ENCODE data around the gene AHNAK2. TPM values are rescaled to one million over a fixed set of nuclear protein-coding genes. Genes with fewer than 3 reads are reported as not detected.

The AHNAK2 gene
- total RNA-seq, 6 experiments from 2014 or later, result 50.2 to 76.2 (median 73.7) TPM

DNA sequence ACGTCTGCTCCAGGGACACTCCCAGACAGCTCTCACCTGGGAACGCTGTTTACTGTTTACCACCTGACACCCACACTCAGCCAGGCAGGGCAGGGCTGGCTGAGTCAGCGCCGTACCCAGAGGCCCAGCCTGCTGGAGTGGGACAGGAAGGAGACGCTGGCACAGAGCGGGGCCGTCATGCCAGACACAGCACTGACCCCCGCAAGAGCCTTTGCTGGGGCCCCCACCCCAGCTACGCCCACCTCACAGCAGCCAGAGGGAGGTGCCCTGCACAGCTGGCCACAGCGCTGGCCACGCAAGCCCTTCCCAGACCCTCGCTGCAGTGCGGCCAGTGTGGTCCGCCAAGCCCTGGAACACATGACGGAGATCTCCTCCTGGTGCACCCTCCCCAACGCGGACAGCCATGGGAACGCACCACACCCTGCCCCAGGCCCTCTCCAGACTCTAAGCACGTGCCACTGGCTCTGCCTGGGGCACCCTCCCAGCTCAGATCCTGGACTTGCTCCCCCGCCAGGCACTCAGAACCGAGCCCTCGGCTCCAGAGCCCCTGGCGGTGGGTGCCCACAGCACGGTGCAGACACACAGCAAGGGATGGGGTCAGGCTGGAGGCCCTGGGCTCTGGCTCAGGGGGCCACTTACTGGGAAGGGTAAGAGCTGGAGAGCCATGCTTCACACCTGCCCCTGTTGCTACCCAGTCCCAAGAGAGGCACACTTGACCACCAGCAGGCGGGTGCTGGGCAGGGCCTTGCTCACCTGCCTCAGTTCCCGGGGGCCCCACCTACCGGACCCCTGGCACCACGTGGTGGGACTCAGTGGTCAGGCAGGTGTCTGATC lies 5.7 kb downstream of the AHNAK2 start:
- Mint-ChIP-seq H3K4me1 (ENCODE audit: low read depth) (peaks cover 66% of the 10 kb centered on the region), H3K9me3 (no peaks in the 10 kb centered on the region), H3K36me3 (ENCODE audit: low read depth) (no peaks in the 10 kb centered on the region), H3K4me3 (no peak overlapping the region), H3K27me3 (ENCODE audit: insufficient read depth) (no peaks in the 10 kb centered on the region), H3K27ac (peak overlapping the region; percentile 87)
- TF ChIP-seq, protein P1, sequence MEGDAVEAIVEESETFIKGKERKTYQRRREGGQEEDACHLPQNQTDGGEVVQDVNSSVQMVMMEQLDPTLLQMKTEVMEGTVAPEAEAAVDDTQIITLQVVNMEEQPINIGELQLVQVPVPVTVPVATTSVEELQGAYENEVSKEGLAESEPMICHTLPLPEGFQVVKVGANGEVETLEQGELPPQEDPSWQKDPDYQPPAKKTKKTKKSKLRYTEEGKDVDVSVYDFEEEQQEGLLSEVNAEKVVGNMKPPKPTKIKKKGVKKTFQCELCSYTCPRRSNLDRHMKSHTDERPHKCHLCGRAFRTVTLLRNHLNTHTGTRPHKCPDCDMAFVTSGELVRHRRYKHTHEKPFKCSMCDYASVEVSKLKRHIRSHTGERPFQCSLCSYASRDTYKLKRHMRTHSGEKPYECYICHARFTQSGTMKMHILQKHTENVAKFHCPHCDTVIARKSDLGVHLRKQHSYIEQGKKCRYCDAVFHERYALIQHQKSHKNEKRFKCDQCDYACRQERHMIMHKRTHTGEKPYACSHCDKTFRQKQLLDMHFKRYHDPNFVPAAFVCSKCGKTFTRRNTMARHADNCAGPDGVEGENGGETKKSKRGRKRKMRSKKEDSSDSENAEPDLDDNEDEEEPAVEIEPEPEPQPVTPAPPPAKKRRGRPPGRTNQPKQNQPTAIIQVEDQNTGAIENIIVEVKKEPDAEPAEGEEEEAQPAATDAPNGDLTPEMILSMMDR (IDR thresholded peaks at IDR 0.05), result no peak; the same call in 1 of the 2 replicates
- no peak for DNase-seq

DNA sequence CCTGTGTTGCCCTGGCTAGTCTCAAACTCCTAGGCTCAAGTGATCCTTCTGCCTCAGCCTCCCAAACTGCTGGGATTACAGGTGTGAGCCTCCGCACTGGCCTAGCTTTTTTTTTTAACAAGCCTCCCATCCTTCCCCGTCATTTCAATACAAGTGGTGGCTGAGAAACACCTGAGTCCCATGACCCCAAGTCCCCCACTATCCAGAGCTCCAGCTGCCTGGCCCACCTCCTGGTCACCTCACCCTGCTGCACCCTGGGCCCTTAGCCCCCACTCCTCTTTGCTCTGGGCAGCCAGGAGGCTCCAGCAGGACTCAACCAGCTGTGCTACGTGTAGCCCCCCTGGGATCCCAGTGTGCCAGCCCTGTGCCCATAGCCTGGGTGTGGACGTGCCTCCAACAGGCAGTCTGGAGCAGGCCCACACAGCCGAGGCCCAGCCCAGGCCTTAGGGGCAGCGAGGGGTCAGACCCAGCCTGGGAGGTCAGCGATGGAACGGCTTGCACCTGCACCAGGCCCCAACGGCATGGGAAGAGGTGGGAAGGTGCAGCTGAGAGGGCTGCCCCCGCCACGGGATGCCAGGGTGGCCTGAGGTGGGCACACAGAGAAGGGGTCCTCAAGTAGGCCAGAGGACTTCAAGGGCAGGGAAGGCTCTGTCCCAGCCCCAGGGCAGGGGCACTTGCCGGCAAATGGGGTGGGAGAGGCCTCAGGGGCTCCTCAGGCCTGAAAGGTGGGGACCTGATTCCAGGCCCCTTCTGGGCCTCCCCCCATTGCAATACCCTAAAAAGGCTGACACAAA lies 6.5 kb downstream of the AHNAK2 start:
- Mint-ChIP-seq H3K36me3 (ENCODE audit: low read depth) (no peaks in the 10 kb centered on the region), H3K27ac (peak overlapping the region; percentile 87), H3K27me3 (ENCODE audit: insufficient read depth) (no peaks in the 10 kb centered on the region)

DNA sequence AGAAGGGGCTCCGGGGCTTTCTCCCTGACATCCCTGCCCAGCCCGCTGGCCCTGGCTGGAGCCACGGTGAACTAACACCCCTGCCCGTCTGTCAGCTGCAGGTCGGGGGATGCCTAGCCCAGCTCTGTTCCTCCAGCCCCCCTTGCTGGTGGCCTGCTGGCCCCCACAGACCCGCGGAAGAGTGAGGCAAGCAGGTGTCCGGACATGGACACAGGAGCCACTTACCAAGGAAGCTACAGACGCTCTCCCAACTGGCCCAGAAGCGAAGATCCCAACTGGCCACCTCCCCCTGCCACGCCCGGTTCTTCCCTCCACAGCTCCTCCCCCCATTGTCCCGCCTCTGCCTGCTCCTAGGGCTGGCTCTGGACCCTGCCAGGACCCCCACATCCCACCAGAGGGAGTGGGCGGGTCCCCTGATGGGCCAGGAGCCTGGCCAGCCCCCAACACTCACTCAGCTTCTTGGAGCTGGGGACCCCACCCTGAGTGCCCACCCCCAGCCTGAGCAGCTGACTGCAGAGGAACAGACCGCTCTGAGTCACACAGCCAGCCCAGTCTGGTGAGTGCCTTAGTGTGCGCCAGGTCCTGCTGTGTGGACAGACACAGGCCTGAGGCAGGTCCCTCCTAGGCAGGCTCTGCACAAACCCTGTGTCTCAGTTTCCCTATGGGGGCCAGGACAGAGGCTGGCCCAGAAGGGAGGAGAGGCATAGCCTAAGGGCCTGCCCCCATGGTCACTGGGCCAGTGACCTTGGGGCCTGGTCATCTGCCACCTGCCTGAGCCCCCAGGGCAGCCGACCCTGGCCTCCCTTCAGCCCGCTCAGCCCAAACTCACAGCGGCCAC lies 7.7 kb downstream of the AHNAK2 start:
- H3K27ac Mint-ChIP-seq, result peak overlapping the region; percentile 84
- H3K27me3 Mint-ChIP-seq (ENCODE audit: insufficient read depth), result no peaks in the 10 kb centered on the region
- peak overlapping the region; percentile 90 for H3K4me3 Mint-ChIP-seq
- no peaks in the 10 kb centered on the region for H3K9me3 Mint-ChIP-seq
- H3K36me3 Mint-ChIP-seq (ENCODE audit: low read depth), result no peaks in the 10 kb centered on the region
- DNase-seq, result peak; percentile 81
- TF ChIP-seq, protein P1 (IDR thresholded peaks at IDR 0.05), result 0 out of 2 replicates have a peak, but pooled peaks have one; percentile 6
- H3K4me1 Mint-ChIP-seq (ENCODE audit: low read depth), result peaks cover 56% of the 10 kb centered on the region

More for the DNA sequence above, 6.5 kb downstream of the AHNAK2 start:
- TF ChIP-seq, protein P1 (IDR thresholded peaks at IDR 0.05), result no peak
- Mint-ChIP-seq H3K4me1 (ENCODE audit: low read depth) (peaks cover 65% of the 10 kb centered on the region), H3K9me3 (no peaks in the 10 kb centered on the region), H3K4me3 (no peak overlapping the region)
- DNase-seq, result no peak

DNA sequence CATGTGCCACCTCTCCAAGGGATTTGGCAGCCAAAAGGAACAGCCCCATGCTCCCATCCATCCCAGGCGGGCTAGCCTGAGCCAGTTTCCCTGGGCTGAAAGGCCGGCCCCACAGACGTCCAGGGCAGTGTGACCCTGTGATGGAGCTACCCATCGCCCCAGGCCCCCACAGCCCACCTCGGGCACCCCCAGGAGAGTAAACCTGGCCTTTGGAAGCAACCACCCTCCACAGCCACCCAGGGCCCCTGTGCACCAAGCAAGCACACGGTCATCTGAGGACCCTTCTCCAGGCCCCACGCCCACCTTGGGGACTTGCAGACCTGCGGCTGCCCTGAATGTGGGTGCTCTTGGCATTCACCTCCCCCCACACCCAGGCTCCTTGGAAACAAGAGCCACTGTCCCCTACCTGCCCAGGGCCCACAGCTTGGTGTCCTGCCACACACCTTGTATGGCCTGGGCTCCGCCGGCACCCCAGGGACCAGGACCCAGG lies 8.4 kb downstream of the AHNAK2 start:
- H3K4me3 Mint-ChIP-seq, result peak overlapping the region; percentile 90
- H3K9me3 Mint-ChIP-seq, result no peaks in the 10 kb centered on the region
- no peak for DNase-seq
- peak overlapping the region; percentile 84 for H3K27ac Mint-ChIP-seq
- H3K36me3 Mint-ChIP-seq (ENCODE audit: low read depth), result no peaks in the 10 kb centered on the region
- TF ChIP-seq, protein P1 (IDR thresholded peaks at IDR 0.05), result no peak
- H3K27me3 Mint-ChIP-seq (ENCODE audit: insufficient read depth), result no peaks in the 10 kb centered on the region
- H3K4me1 Mint-ChIP-seq (ENCODE audit: low read depth), result peaks cover 56% of the 10 kb centered on the region

All from HFFc6 (cell line).